Subcutaneous abdominal adipose tissue (tissue), 5 donors: Measurements from ENCODE around the gene VDR.
A peak's percentile ranks its signal among the peaks of the same experiment; 100 is the strongest.

Source experiments
- H3K27ac ChIP-seq: one replicate; pipeline ENCODE4 v1.7.0; 2013; ENCODE audit warnings: low read depth, mild to moderate bottlenecking, inconsistent platforms, low read length, moderate library complexity
- H3K27me3 ChIP-seq, 5 donors: one replicate each; pipeline ENCODE4 v1.7.0; 2013; ENCODE audit warnings: low read length in 5 of 5, inconsistent platforms in 1 of 5; ENCODE audit not compliant: control insufficient read depth in 5 of 5, insufficient read depth in 4 of 5
- H3K36me3 ChIP-seq, 5 donors: one replicate each; pipeline ENCODE4 v1.7.0; 2013; ENCODE audit warnings: low read length in 5 of 5; ENCODE audit not compliant: control insufficient read depth in 5 of 5, insufficient read depth in 5 of 5
- H3K4me1 ChIP-seq, 5 donors: one replicate each; pipeline ENCODE4 v1.7.0; 2013; ENCODE audit warnings: low read length in 5 of 5, mild to moderate bottlenecking in 3 of 5, moderate library complexity in 1 of 5; ENCODE audit not compliant: control insufficient read depth in 5 of 5, insufficient read depth in 5 of 5
- H3K4me3 ChIP-seq, 5 donors: one replicate each; pipeline ENCODE4 v1.7.0; 2013; ENCODE audit warnings: low read length in 5 of 5, low read depth in 1 of 5
- H3K9ac ChIP-seq, 5 donors: one replicate each; pipeline ENCODE4 v1.7.0; 2013; ENCODE audit warnings: low read length in 5 of 5, mild to moderate bottlenecking in 4 of 5, moderate library complexity in 3 of 5
- H3K9me3 ChIP-seq, 5 donors: one replicate each; pipeline ENCODE4 v1.7.0; 2013; ENCODE audit warnings: low read length in 5 of 5; ENCODE audit not compliant: control insufficient read depth in 5 of 5
- donor health status: healthy.
- donor health status: healthy.
- donor health status: healthy.
- donor health status: healthy.
- donor health status: healthy.

VDR gene

GRCh38 chr12:47943623-47944340 lies 39.0 kb upstream of the VDR start:
- peaks cover 0 to 26% (median 18%) of the 10 kb centered on the region in 5 donors for H3K27me3 ChIP-seq
- H3K4me3 ChIP-seq: no peak overlapping the region
- H3K4me1 ChIP-seq: peaks cover 0 to 4% (median 3%) of the 10 kb centered on the region in 5 donors
- H3K36me3 ChIP-seq: no peaks in the 10 kb centered on the region
- no peaks in the 10 kb centered on the region for H3K9me3 ChIP-seq
- H3K27ac ChIP-seq: no peak overlapping the region
- H3K9ac ChIP-seq: no peak overlapping the region

GRCh38 chr12:47942614-47943225 lies 37.9 kb upstream of the VDR start:
- Histone ChIP-seq H3K27me3 (peaks cover 0 to 26% (median 18%) of the 10 kb centered on the region in 5 donors), H3K27ac (no peak overlapping the region), H3K36me3 (no peaks in the 10 kb centered on the region), H3K9ac (no peak overlapping the region), H3K9me3 (no peaks in the 10 kb centered on the region), H3K4me3 (no peak overlapping the region), H3K4me1 (peaks cover 0 to 4% (median 3%) of the 10 kb centered on the region in 5 donors)

- no peak overlapping the region for H3K4me3 ChIP-seq
These were observed 37.2 kb upstream of the VDR start for GRCh38 chr12:47941871-47942613.

GRCh38 chr12:47941475-47941780 lies 36.6 kb upstream of the VDR start:
- Histone ChIP-seq H3K9ac (no peak overlapping the region), H3K9me3 (no peaks in the 10 kb centered on the region), H3K36me3 (no peaks in the 10 kb centered on the region), H3K27ac (no peak overlapping the region), H3K4me1 (peaks cover 0 to 4% (median 3%) of the 10 kb centered on the region in 5 donors), H3K4me3 (no peak overlapping the region), H3K27me3 (peaks cover 0 to 22% (median 18%) of the 10 kb centered on the region in 5 donors)

More at GRCh38 chr12:47941871-47942613, 37.2 kb upstream of the VDR start:
- Histone ChIP-seq H3K9me3 (no peaks in the 10 kb centered on the region), H3K4me1 (peaks cover 0 to 4% (median 3%) of the 10 kb centered on the region in 5 donors), H3K36me3 (no peaks in the 10 kb centered on the region), H3K27me3 (peaks cover 0 to 26% (median 18%) of the 10 kb centered on the region in 5 donors), H3K27ac (no peak overlapping the region), H3K9ac (no peak overlapping the region)

- H3K4me1 ChIP-seq: peaks cover 0 to 4% (median 3%) of the 10 kb centered on the region in 5 donors
- H3K9me3 ChIP-seq: no peaks in the 10 kb centered on the region
- no peaks in the 10 kb centered on the region for H3K36me3 ChIP-seq
- H3K27me3 ChIP-seq: peaks cover 0 to 22% (median 18%) of the 10 kb centered on the region in 5 donors
- H3K9ac ChIP-seq: no peak overlapping the region
- no peak overlapping the region for H3K27ac ChIP-seq
- no peak overlapping the region for H3K4me3 ChIP-seq
These were observed 36.1 kb upstream of the VDR start for GRCh38 chr12:47940773-47941474.

GRCh38 chr12:47939009-47939601 lies 34.3 kb upstream of the VDR start:
- no peaks in the 10 kb centered on the region for H3K36me3 ChIP-seq
- peaks cover 0 to 22% (median 15%) of the 10 kb centered on the region in 5 donors for H3K27me3 ChIP-seq
- no peaks in the 10 kb centered on the region for H3K9me3 ChIP-seq
- no peak overlapping the region for H3K4me3 ChIP-seq
- no peak overlapping the region for H3K9ac ChIP-seq
- peaks cover 0 to 10% (median 4%) of the 10 kb centered on the region in 5 donors for H3K4me1 ChIP-seq
- no peak overlapping the region for H3K27ac ChIP-seq

GRCh38 chr12:47938594-47938993 lies 33.8 kb upstream of the VDR start:
- Histone ChIP-seq H3K4me1 (peaks cover 0 to 10% (median 4%) of the 10 kb centered on the region in 5 donors), H3K27ac (no peak overlapping the region), H3K27me3 (peaks cover 0 to 21% (median 14%) of the 10 kb centered on the region in 5 donors), H3K9ac (no peak overlapping the region), H3K36me3 (no peaks in the 10 kb centered on the region), H3K4me3 (no peak overlapping the region), H3K9me3 (no peaks in the 10 kb centered on the region)

GRCh38 chr12:47938093-47938492 lies 33.3 kb upstream of the VDR start:
- no peak overlapping the region for H3K9ac ChIP-seq
- H3K9me3 ChIP-seq: no peaks in the 10 kb centered on the region
- H3K4me3 ChIP-seq: no peak overlapping the region
- peaks cover 0 to 10% (median 4%) of the 10 kb centered on the region in 5 donors for H3K4me1 ChIP-seq
- H3K27ac ChIP-seq: no peak overlapping the region
- peaks cover 0 to 17% (median 12%) of the 10 kb centered on the region in 5 donors for H3K27me3 ChIP-seq
- no peaks in the 10 kb centered on the region for H3K36me3 ChIP-seq

- Histone ChIP-seq H3K9ac (no peak overlapping the region), H3K4me1 (peaks cover 0 to 7% (median 0%) of the 10 kb centered on the region in 5 donors), H3K9me3 (no peaks in the 10 kb centered on the region), H3K27ac (no peak overlapping the region), H3K36me3 (no peaks in the 10 kb centered on the region), H3K4me3 (peak overlapping the region in 1 of 5 donors; percentile 25), H3K27me3 (peaks cover 0 to 5% (median 0%) of the 10 kb centered on the region in 5 donors)
These were observed 30.4 kb upstream of the VDR start for GRCh38 chr12:47935184-47935583.
